ENCODE results near the gene CERS4.
"Not testable (repeated sequence)": the region's sequence is repeated elsewhere in the genome, so short reads cannot be mapped to it uniquely, and the experiment has no call there.

Gene CERS4

GRCh38 chr19:8208922-8209461 lies at the start of gene CERS4:
Gene CERS4, plus strand, starts transcription at chr19:8209370. Its CDS starts 41,707 bp downstream, at chr19:8251077.
- DNase-seq, result no peak

DNA sequence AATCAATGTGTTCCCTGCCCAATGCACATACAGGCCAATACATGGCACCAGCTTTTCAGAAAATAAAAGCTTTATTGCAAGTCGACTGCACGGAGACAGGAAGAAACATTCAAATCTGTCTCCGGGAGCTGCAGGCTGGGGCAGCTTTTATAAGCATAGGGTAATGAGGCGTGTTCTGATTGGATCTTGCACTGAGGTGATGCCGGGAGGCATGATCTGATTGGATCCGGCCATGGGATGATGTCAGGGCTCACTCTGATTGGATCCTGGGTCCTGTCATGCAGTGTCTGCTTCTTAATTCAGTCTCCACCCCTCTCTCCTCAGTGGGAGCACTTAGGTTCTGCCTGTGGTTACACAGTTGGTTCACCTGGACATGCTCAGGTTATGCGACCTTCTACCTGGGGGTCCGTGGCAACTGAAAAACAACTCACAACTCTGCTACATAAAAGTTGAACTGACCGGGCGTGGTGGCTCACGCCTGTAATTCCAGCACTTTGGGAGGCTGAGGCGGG lies 48.0 kb upstream of the CERS4 start:
- no peak for DNase-seq

DNA sequence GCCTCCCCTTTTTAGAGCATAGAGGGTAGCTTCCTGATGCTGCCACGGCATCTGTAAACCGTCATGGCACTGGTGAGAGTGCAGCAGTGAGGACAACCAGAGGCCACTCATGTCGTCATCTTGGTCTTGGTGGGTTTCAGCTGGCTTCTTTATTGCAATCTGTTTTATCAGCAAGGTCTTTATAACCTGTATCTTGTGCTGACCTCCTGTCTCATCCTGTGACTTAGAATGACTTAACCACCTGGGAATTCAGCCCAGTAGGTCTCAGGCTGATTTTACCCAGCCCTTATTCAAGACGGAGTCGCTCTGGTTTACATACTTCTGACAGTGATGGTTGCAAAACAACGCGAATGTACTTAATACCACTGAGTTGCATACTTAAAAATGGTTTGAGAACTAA lies 45.4 kb upstream of the CERS4 start:
- DNase-seq, result no peak

DNA sequence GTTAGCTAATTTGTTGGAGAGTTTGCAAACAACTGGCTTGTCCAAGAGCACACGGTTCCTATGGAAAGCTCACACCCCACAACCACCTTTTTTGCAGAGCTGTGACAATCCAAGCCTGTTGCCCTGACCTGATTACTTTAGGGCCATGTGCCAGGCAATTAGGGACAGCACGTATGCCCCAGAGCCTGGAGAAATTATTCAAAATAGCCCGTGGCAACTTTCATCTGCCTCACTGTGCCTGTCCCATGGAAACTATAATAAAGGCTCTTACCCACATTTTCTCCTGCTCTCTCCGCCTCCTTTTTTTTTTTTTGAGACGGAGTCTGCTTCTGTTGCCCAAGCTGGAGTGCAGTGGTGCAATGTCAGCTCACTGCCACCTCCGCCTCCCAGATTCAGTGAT lies 41.2 kb upstream of the CERS4 start:
- DNase-seq, result no peak

GRCh38 chr19:8168537-8168936 lies 40.6 kb upstream of the CERS4 start:
- no peak for DNase-seq

DNA sequence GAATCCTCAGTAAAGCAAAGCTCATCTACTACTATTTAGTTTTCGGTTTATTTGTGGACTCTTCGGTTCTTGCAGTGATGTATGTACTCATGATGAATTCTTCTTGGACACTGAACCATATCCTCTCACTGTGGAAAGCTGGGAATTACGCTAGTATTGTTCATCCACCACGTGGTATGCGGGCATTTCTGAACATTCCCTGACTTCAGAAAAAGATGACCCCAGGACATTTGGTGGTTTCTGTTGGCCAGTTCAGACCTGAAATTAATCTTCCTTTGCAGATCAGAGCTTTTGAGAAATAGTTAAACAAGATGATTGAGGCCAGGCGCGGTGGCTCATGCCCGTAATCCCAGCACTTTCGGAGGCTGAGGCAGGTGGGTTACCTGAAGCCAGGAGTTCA lies 34.5 kb upstream of the CERS4 start:
- no peak for DNase-seq

- DNase-seq, result no peak
Measured at GRCh38 chr19:8180018-8180417, 29.2 kb upstream of the CERS4 start.

GRCh38 chr19:8184274-8184673 lies 24.9 kb upstream of the CERS4 start:
- DNase-seq, result no peak

GRCh38 chr19:8185343-8186068 lies 23.7 kb upstream of the CERS4 start:
- DNase-seq, result no peak

GRCh38 chr19:8192221-8192820 lies 16.8 kb upstream of the CERS4 start:
- DNase-seq, result no peak

DNA sequence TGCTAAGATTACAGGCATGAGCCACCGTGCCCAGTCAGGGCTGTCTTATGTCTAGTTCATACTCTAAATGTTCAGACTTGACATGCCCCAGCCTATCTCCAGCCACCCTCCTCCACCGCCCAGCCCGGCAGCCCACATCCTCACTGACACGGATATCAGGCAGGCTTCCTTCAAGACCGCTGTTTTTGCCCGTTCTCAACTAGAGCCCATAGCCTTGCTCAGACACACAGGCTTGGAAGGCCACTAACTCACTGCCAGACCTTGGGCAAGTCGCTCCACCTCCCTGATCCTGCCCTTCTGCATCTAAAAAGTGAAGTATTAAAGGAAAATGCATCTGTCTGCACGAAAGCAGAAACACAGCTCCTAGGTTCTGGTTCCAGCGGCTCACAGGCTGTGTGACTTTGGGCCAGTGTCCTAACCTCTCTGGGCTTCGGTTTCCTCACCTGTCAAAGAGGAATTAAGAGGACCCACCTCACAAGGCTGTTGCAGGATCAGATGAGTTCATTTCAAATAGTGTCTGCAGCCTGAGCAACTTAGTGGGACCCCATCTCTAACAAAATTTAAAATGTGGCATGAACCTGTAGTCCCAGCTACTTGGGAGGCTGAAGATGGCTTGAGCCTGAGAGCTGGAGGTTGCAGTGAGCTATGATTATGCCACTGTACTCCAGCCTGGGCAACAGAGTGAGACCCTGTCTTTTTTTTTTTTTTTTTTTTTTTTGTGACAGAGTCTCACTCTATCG lies 14.5 kb upstream of the CERS4 start:
- no peak for DNase-seq

DNA sequence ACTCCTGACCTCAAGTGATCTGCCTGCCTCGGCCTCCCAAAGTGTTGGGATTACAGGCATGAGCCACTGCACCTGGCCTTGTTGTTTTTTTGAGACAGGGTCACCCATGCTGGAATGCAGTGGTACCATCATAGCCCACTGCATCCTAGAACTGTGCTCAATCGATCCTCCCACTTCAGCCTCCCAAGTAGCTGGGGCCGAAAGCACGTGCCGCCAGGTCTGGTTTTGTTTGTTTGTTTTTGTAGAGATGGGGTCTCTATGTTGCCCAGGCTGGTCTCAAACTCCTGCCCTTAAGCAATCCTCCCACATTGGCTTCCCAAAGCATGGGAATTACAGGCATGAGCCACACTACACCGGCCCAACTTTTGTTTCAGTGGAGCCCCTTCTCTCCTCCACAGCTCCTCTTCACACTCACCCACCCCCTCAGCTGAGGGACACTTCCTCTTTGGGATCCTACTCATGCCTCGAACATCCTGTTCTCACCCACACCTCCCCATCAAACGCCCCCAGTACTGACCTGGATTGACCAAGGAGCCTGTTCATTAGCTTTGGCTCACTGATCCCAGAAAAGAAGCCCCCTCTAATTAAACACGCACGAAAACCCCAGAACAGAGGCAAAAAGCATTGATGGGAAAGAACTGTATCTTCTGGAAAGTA lies 12.8 kb upstream of the CERS4 start:
- DNase-seq, result peak; percentile 37

- not testable (repeated sequence) for DNase-seq
Measured at GRCh38 chr19:8203288-8204120, 5.7 kb upstream of the CERS4 start.

DNA sequence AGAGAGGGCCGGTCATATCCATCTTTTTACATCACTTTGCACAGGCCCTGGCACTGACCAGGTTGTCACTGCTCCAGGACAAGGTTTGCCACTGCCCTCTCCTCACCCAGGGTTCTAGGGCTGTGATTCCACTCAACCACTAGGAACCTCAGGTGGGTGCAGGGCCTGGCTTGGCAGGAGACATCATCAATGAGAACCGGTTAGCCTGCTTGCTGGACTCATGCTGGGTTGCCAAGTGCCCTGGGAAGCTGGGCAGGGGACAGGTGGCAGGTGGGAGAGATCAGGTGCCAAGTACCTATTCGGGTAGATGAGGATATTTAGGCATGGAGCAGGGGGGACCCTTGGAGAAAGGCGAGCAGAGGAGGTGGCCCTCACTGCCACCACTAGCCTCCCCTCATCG lies 4.2 kb upstream of the CERS4 start:
- no peak for DNase-seq

DNA sequence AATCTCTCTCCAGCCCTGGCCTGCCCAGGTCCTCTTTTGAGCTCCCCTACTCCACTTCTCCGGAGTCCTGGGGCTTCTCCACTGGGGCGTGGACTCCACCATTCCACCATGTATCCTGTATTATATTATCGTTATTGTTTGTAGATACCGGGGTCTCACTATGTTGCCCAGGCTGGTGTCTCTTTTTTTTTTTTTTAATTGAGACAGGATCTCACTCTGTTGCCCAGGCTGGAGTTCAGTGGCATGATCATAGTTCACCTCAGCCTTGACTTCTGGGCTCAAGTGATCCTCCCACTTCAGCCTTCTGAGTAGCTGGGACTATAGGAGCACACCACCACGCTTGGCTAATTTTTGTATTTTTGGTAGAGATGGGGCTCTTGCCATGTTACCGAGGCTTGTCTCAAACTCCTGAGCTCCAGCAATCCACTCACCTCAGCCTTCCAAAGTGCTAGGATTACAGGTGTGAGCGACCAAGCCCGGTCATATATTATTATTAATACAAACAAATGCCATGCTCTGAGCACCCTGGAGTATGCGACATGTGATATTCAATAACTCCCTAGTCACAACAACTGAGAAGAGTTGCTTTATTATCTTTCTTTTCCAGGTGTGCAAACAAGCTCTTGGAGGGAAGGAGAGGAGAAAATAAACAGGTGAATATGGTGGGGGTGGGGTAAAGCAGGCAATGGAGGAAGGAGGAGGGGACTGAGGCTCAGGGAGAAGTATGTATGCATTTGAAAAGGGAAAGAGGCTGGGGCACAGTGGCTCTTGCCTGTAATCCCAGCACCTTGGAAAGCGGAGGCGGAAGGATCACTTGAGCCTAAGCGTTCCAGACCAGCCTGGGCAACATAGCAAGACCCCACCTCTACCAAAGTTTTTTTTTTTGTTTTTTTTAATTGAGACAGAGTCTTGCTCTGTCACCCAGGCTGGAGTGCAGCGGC lies 2.8 kb upstream of the CERS4 start:
- no peak for DNase-seq

GRCh38 chr19:8207326-8207725 lies 1.8 kb upstream of the CERS4 start:
- not testable (repeated sequence) for DNase-seq

DNA sequence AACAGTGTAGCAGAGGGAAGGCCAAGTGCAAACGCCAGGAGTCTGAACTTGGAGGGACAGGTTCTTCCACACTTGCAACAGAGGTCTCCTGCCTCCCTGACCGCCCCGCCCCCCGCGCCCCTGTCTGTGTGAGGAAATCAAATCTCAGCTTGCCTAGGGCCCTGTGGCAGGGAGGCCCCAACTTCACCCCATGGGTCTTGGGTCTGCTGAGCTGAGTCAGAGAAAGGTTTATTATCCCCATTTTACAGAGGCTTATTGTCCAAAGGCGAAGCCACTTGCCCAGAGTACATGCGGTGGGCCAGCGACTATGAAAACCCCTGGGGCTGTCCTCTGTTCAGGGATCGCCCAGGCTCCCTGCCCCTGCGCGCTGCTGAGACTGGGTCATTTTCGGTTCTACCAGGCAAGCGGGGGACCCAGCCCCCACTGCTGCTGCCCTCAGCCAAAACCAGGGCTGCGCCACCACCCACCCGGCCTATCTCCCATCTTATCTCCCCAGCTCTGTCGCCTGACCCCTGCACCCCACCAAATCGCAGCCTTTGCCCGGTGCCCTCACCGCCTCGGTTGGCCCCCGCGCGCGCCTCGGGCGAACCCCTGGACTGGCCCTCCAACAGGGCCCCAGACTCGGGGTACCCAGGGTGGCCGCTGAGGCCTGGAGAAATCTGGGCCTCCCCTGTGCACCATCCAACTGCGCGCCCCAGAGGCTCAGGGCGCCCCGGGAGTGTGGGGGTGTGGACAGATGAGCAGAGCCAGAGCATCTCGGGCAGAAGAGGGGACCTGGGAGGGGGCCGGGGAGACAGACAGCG lies 850 bp upstream of the CERS4 start:
- DNase-seq, result peak; percentile 72

- DNase-seq, result peak; percentile 92
Measured at GRCh38 chr19:8209462-8210378, 550 bp downstream of the CERS4 start.
